ENCODE data around the gene GSK3B. TPM values are rescaled to one million over a fixed set of nuclear protein-coding genes. Genes with fewer than 3 reads are reported as not detected.

Gene GSK3B
- total RNA-seq, 1 donor from 2014 or later = 65.4 TPM

- H3K27ac Mint-ChIP-seq = no peak overlapping the region
- no peaks in the 10 kb centered on the region for H3K36me3 Mint-ChIP-seq
- no peak overlapping the region for H3K4me3 Mint-ChIP-seq
- no peak for TF ChIP-seq CTCF (IDR thresholded peaks at IDR 0.05; ENCODE audit: unreplicated experiment)
- no peaks in the 10 kb centered on the region for H3K27me3 Mint-ChIP-seq (ENCODE audit: low read depth)
- H3K4me1 Mint-ChIP-seq = peaks cover 1% of the 10 kb centered on the region
- DNase-seq (ENCODE audit: low spot score in 2 of 2, unreplicated experiment in 2 of 2) = no peak
- no peaks in the 10 kb centered on the region for H3K9me3 Mint-ChIP-seq
Measured at GRCh38 chr3:119872773-119873172, 221.5 kb downstream of the GSK3B start.

GRCh38 chr3:119871571-119871970 lies 222.7 kb downstream of the GSK3B start:
- Mint-ChIP-seq H3K27ac (no peak overlapping the region), H3K27me3 (ENCODE audit: low read depth) (no peaks in the 10 kb centered on the region), H3K4me1 (peaks cover 1% of the 10 kb centered on the region)

GRCh38 chr3:119870512-119870911 lies 223.7 kb downstream of the GSK3B start:
- H3K4me3 Mint-ChIP-seq = no peak overlapping the region
- H3K4me1 Mint-ChIP-seq = peaks cover 1% of the 10 kb centered on the region
- no peak for DNase-seq (ENCODE audit: low spot score in 2 of 2, unreplicated experiment in 2 of 2)
- H3K27me3 Mint-ChIP-seq (ENCODE audit: low read depth) = no peaks in the 10 kb centered on the region
- TF ChIP-seq CTCF (IDR thresholded peaks at IDR 0.05; ENCODE audit: unreplicated experiment) = no peak
- H3K27ac Mint-ChIP-seq = no peak overlapping the region
- peaks cover 6% of the 10 kb centered on the region for H3K36me3 Mint-ChIP-seq
- H3K9me3 Mint-ChIP-seq = no peaks in the 10 kb centered on the region

More at GRCh38 chr3:119871571-119871970, 222.7 kb downstream of the GSK3B start:
- Mint-ChIP-seq H3K9me3 (no peaks in the 10 kb centered on the region), H3K4me3 (no peak overlapping the region), H3K36me3 (peaks cover under 1% of the 10 kb centered on the region)
- no peak for DNase-seq (ENCODE audit: low spot score in 2 of 2, unreplicated experiment in 2 of 2)
- TF ChIP-seq CTCF (IDR thresholded peaks at IDR 0.05; ENCODE audit: unreplicated experiment) = no peak

- peaks cover 34% of the 10 kb centered on the region for H3K36me3 Mint-ChIP-seq
- no peak for DNase-seq (ENCODE audit: low spot score in 2 of 2, unreplicated experiment in 2 of 2)
- TF ChIP-seq CTCF (IDR thresholded peaks at IDR 0.05; ENCODE audit: unreplicated experiment) = no peak
- peaks cover 4% of the 10 kb centered on the region for H3K9me3 Mint-ChIP-seq
- no peaks in the 10 kb centered on the region for H3K27me3 Mint-ChIP-seq (ENCODE audit: low read depth)
- no peaks in the 10 kb centered on the region for H3K4me1 Mint-ChIP-seq
- no peak overlapping the region for H3K4me3 Mint-ChIP-seq
- no peak overlapping the region for H3K27ac Mint-ChIP-seq
Measured at GRCh38 chr3:119864476-119864875, 229.8 kb downstream of the GSK3B start.

GRCh38 chr3:119862616-119863015 lies 231.6 kb downstream of the GSK3B start:
- Mint-ChIP-seq H3K4me3 (no peak overlapping the region), H3K27me3 (ENCODE audit: low read depth) (no peaks in the 10 kb centered on the region), H3K36me3 (peaks cover 49% of the 10 kb centered on the region), H3K9me3 (peaks cover 18% of the 10 kb centered on the region), H3K27ac (no peak overlapping the region), H3K4me1 (no peaks in the 10 kb centered on the region)
- TF ChIP-seq CTCF (IDR thresholded peaks at IDR 0.05; ENCODE audit: unreplicated experiment) = no peak
- DNase-seq (ENCODE audit: low spot score in 2 of 2, unreplicated experiment in 2 of 2) = no peak

- Mint-ChIP-seq H3K27me3 (ENCODE audit: low read depth) (no peaks in the 10 kb centered on the region), H3K36me3 (peaks cover 57% of the 10 kb centered on the region), H3K9me3 (peaks cover 25% of the 10 kb centered on the region), H3K27ac (no peak overlapping the region), H3K4me3 (no peak overlapping the region), H3K4me1 (no peaks in the 10 kb centered on the region)
- no peak for DNase-seq (ENCODE audit: low spot score in 2 of 2, unreplicated experiment in 2 of 2)
- TF ChIP-seq CTCF (IDR thresholded peaks at IDR 0.05; ENCODE audit: unreplicated experiment) = no peak
Measured at GRCh38 chr3:119861681-119862080, 232.6 kb downstream of the GSK3B start.
